NCI-H1092 (cell line): Measurements from ENCODE around the gene TMEM214.

Experiments used
- DNase-seq: peaks from one replicate; lab custom pipeline; 2025; lab: John Stamatoyannopoulos, UW

TMEM214 gene

GRCh38 chr2:27032495-27033252 is at the start of gene TMEM214:
Gene TMEM214, plus strand, starts transcription at chr2:27032965. Its CDS starts 51 bp downstream, at chr2:27033016.
- DNase-seq: peak; percentile 41

GRCh38 chr2:26983746-26984145 is 49.0 kb upstream of the TMEM214 start:
- no peak for DNase-seq

- no peak for DNase-seq
Observed at GRCh38 chr2:26985807-26986206, 47.0 kb upstream of the TMEM214 start.

GRCh38 chr2:26986576-26986975 is 46.2 kb upstream of the TMEM214 start:
- no peak for DNase-seq

GRCh38 chr2:26988058-26988860 is 44.5 kb upstream of the TMEM214 start:
- DNase-seq: no peak

GRCh38 chr2:26989156-26989555 is 43.6 kb upstream of the TMEM214 start:
- no peak for DNase-seq

GRCh38 chr2:26991717-26992116 is 41.0 kb upstream of the TMEM214 start:
- DNase-seq: no peak

GRCh38 chr2:26993768-26994167 is 39.0 kb upstream of the TMEM214 start:
- DNase-seq: no peak

GRCh38 chr2:26994983-26995382 is 37.8 kb upstream of the TMEM214 start:
- no peak for DNase-seq

GRCh38 chr2:26997394-26997793 is 35.4 kb upstream of the TMEM214 start:
- no peak for DNase-seq

GRCh38 chr2:26998323-26998722 is 34.4 kb upstream of the TMEM214 start:
- no peak for DNase-seq

GRCh38 chr2:27000228-27000627 is 32.5 kb upstream of the TMEM214 start:
- no peak for DNase-seq

GRCh38 chr2:27000995-27001394 is 31.8 kb upstream of the TMEM214 start:
- no peak for DNase-seq

- no peak for DNase-seq
Observed at GRCh38 chr2:27001950-27002349, 30.8 kb upstream of the TMEM214 start.

- DNase-seq: no peak
Observed at GRCh38 chr2:27003007-27003406, 29.8 kb upstream of the TMEM214 start.

- no peak for DNase-seq
Observed at GRCh38 chr2:27003857-27004256, 28.9 kb upstream of the TMEM214 start.

GRCh38 chr2:27006602-27007415 is 26.0 kb upstream of the TMEM214 start:
- no peak for DNase-seq

- no peak for DNase-seq
Observed at GRCh38 chr2:27007416-27008374, 25.1 kb upstream of the TMEM214 start.

GRCh38 chr2:27008678-27009077 is 24.1 kb upstream of the TMEM214 start:
- no peak for DNase-seq

- no peak for DNase-seq
Observed at GRCh38 chr2:27009083-27009482, 23.7 kb upstream of the TMEM214 start.

GRCh38 chr2:27009716-27010115 is 23.0 kb upstream of the TMEM214 start:
- no peak for DNase-seq
